H9 (cell line): ENCODE results near the gene TCERG1L. TPM values are rescaled to one million over a fixed set of nuclear protein-coding genes. Genes with fewer than 3 reads are reported as not detected.

Source experiments
- DNase-seq: peaks from one replicate; pipeline ENCODE4 v3.0.0-alpha.2; 2017
- H2AFZ ChIP-seq: one replicate; pipeline ENCODE4 v1.6.1; 2013; ENCODE audit warnings: mild to moderate bottlenecking, low read length, control low read depth, moderate library complexity
- H2AK5ac ChIP-seq: 2 replicates; pipeline ENCODE4 v1.6.1; 2013; ENCODE audit warnings: low read length, control low read depth, mixed read lengths; ENCODE audit not compliant: insufficient read length
- H2BK120ac ChIP-seq: one replicate; pipeline ENCODE4 v1.6.1; 2013; ENCODE audit warnings: low read depth, mild to moderate bottlenecking, low read length, control low read depth, inconsistent platforms; ENCODE audit not compliant: poor library complexity, severe bottlenecking
- H2BK12ac ChIP-seq: 2 replicates; pipeline ENCODE4 v1.6.1; 2013; ENCODE audit warnings: low read length, control low read depth, mixed read lengths, low read depth; ENCODE audit not compliant: insufficient read length
- H2BK15ac ChIP-seq: 2 replicates; pipeline ENCODE4 v1.6.1; 2013; ENCODE audit warnings: low read depth, low read length, control low read depth
- H2BK20ac ChIP-seq: one replicate; pipeline ENCODE4 v1.6.1; 2013; ENCODE audit warnings: low read depth, mild to moderate bottlenecking, low read length, control low read depth, inconsistent platforms; ENCODE audit not compliant: poor library complexity, severe bottlenecking
- H2BK5ac ChIP-seq: 2 replicates; pipeline ENCODE4 v1.6.1; 2013; ENCODE audit warnings: low read length, control low read depth, mixed read lengths; ENCODE audit not compliant: insufficient read length
- H3K14ac ChIP-seq: 2 replicates; pipeline ENCODE4 v1.6.1; 2013; ENCODE audit warnings: low read length, control low read depth; ENCODE audit not compliant: insufficient read depth
- H3K18ac ChIP-seq: 2 replicates; pipeline ENCODE4 v1.6.1; 2013; ENCODE audit warnings: low read depth, mild to moderate bottlenecking, mixed read lengths, low read length, control low read depth; ENCODE audit not compliant: insufficient read length
- H3K23ac ChIP-seq: 2 replicates; pipeline ENCODE4 v1.6.1; 2013; ENCODE audit warnings: low read length, control low read depth, mixed read lengths, low read depth; ENCODE audit not compliant: insufficient read length
- H3K23me2 ChIP-seq: 2 replicates; pipeline ENCODE4 v1.6.1; 2013; ENCODE audit warnings: low read depth, mild to moderate bottlenecking, mixed read lengths, low read length, control low read depth; ENCODE audit not compliant: insufficient read length, poor library complexity, severe bottlenecking
- H3K27ac ChIP-seq: 2 replicates; pipeline ENCODE4 v1.5.1; 2013; ENCODE audit warnings: low read length, control low read depth, mixed read lengths, low read depth; ENCODE audit not compliant: insufficient read length
- H3K27me3 ChIP-seq: 2 replicates; pipeline ENCODE4 v1.6.1; 2013; ENCODE audit warnings: low read length, control low read depth, inconsistent platforms; ENCODE audit not compliant: insufficient read depth
- H3K4ac ChIP-seq: 2 replicates; pipeline ENCODE4 v1.6.1; 2013; ENCODE audit warnings: low read depth, mild to moderate bottlenecking, control low read depth, inconsistent platforms, low read length, moderate library complexity
- H3K4me1 ChIP-seq: 2 replicates; pipeline ENCODE4 v1.6.1; 2013; ENCODE audit warnings: low read length, control low read depth, inconsistent platforms; ENCODE audit not compliant: insufficient read depth
- H3K4me2 ChIP-seq: 2 replicates; pipeline ENCODE4 v1.6.1; 2013; ENCODE audit warnings: low read length, control low read depth, mixed read lengths; ENCODE audit not compliant: insufficient read length, insufficient read depth
- H3K56ac ChIP-seq: 2 replicates; pipeline ENCODE4 v1.6.1; 2013; ENCODE audit warnings: low read depth, mild to moderate bottlenecking, mixed read lengths, low read length, control low read depth; ENCODE audit not compliant: insufficient read length
- H3K79me1 ChIP-seq: 2 replicates; pipeline ENCODE4 v1.6.1; 2013; ENCODE audit warnings: low read depth, mild to moderate bottlenecking, moderate library complexity, low read length, control low read depth, inconsistent platforms; ENCODE audit not compliant: insufficient read depth, poor library complexity, severe bottlenecking
- H3K79me2 ChIP-seq: 2 replicates; pipeline ENCODE4 v1.6.1; 2013; ENCODE audit warnings: low read length, control low read depth, inconsistent platforms; ENCODE audit not compliant: insufficient read depth
- H3K9ac ChIP-seq: 2 replicates; pipeline ENCODE4 v1.6.1; 2013; ENCODE audit warnings: low read length, control low read depth, mixed read lengths; ENCODE audit not compliant: insufficient read length; ENCODE audit errors: extremely low read depth
- H3K9me3 ChIP-seq: one replicate; pipeline ENCODE4 v1.6.1; 2013; ENCODE audit warnings: low read depth, low read length, inconsistent platforms; ENCODE audit not compliant: control insufficient read depth
- H3T11ph ChIP-seq: one replicate; pipeline ENCODE4 v1.6.1; 2013; ENCODE audit warnings: mild to moderate bottlenecking, low read length, control low read depth, inconsistent platforms
- H4K20me1 ChIP-seq: one replicate; pipeline ENCODE4 v1.6.1; 2013; ENCODE audit not compliant: control insufficient read depth, insufficient read length, insufficient read depth
- H4K5ac ChIP-seq: 2 replicates; pipeline ENCODE4 v1.6.1; 2013; ENCODE audit warnings: low read depth, mild to moderate bottlenecking, mixed read lengths, low read length, control low read depth; ENCODE audit not compliant: insufficient read length
- H4K8ac ChIP-seq: replicated peaks from 2 replicates; pipeline ENCODE4 v1.6.1; 2013; ENCODE audit warnings: low read length, control low read depth, mixed read lengths, low read depth; ENCODE audit not compliant: insufficient read length
- H4K91ac ChIP-seq: 2 replicates; pipeline ENCODE4 v1.6.1; 2013; ENCODE audit warnings: low read depth, mild to moderate bottlenecking, moderate library complexity, mixed read lengths, low read length, control low read depth; ENCODE audit not compliant: insufficient read length
- H3K27ac Mint-ChIP-seq, 3 experiments: 2 replicates in 2 of 3; 3 replicates in 1 of 3; pipeline ENCODE4 v1.8.0; 2020 to 2021; ENCODE audit warnings: mixed read lengths in 3 of 3, mild to moderate bottlenecking in 1 of 3, moderate library complexity in 1 of 3
- H3K27me3 Mint-ChIP-seq: 2 replicates; pipeline ENCODE4 v1.8.0; 2021; ENCODE audit warnings: low read depth, mild to moderate bottlenecking, moderate library complexity, mixed read lengths
- H3K36me3 Mint-ChIP-seq, 3 experiments: 2 replicates in 2 of 3; 3 replicates in 1 of 3; pipeline ENCODE4 v1.8.0; 2020 to 2021; ENCODE audit warnings: low read depth in 3 of 3, mixed read lengths in 3 of 3; ENCODE audit not compliant: insufficient read depth in 1 of 3
- H3K4me1 Mint-ChIP-seq, 2 experiments: 2 replicates each; pipeline ENCODE4 v1.8.0; 2020; ENCODE audit warnings: mixed read lengths in 2 of 2
- H3K4me3 Mint-ChIP-seq, 2 experiments: 2 replicates in 1 of 2; 3 replicates in 1 of 2; pipeline ENCODE4 v1.8.0; 2020 to 2021; ENCODE audit warnings: mild to moderate bottlenecking in 2 of 2, mixed read lengths in 2 of 2, moderate library complexity in 1 of 2
- H3K9me3 Mint-ChIP-seq, 2 experiments: 2 replicates in 1 of 2; 3 replicates in 1 of 2; pipeline ENCODE4 v1.8.0; 2020; ENCODE audit warnings: mild to moderate bottlenecking in 2 of 2, mixed read lengths in 2 of 2, moderate library complexity in 1 of 2
- WGBS: extraction: QIAGEN DNeasy Blood & Tissue Kit; methylation state at CpG from one replicate; pipeline ENCODE4 v1.1.7; 2013; ENCODE audit warnings: missing lambda C conversion rate, low lambda C conversion rate, mixed read lengths; ENCODE audit not compliant: insufficient read length; ENCODE audit errors: extremely low coverage; 5-methylcytosine and 5-hydroxymethylcytosine counted together
- total RNA-seq: library from RNA; stranded (reverse); gene quantifications from 2 replicates; pipeline ENCODE4 v1.2.1, GENCODE V29; 2021
- TF ChIP-seq, protein P1 (sequence below): fragments of 200-600 bp; sonication (generic); conservative IDR thresholded peaks from 3 replicates; pipeline ENCODE4 v1.8.0; 2021; ENCODE audit warnings: antibody characterized with exemption, mild to moderate bottlenecking

Gene TCERG1L
- total RNA-seq, 1 experiment from 2014 or later, result 3.3 TPM

DNA sequence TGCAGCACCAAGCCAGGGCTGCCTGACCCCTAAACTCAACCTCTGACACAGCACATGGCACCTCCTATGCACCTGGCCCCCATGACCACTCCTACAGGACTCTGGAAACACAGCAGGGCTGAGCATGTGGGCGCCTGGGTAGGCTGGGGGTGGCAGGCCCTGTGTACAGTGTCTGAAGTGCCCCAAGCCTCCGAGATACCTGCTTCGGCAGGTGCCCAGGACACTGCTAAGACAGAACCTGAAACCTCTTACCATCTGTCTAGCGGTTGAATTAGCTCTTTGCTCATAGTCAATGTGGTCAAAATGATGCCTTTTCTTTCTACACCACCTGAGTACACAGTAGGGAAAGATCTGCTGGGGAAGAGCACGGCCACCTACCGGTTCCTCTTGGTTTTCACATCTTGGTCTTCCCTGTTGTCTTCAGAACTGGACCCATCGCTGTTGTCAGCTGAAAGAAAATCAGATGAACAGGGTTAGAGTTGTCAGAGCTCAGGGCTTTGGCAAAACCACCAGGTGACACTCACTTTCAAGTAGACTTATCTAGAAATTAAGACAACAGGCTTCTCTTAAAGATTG lies 177.4 kb downstream of the TCERG1L start:
- Histone ChIP-seq H3K4me1 (peaks cover 2% of the 10 kb centered on the region; the same call in 1 of the 2 replicates), H2BK12ac (no peak overlapping the region), H2BK120ac (no peak overlapping the region), H3K79me1 (no peaks in the 10 kb centered on the region), H3K56ac (no peak overlapping the region), H3K4me2 (no peak overlapping the region), H3K9me3 (no peaks in the 10 kb centered on the region), H3K18ac (no peak overlapping the region), H2AK5ac (no peak overlapping the region), H3K23ac (no peak overlapping the region), H4K91ac (no peak overlapping the region), H3K4ac (no peak overlapping the region), H3K14ac (no peak overlapping the region), H4K8ac (no peak overlapping the region), H3K23me2 (no peaks in the 10 kb centered on the region), H3K27ac (no peak overlapping the region), H2BK20ac (no peak overlapping the region), H2BK15ac (no peak overlapping the region), H2AFZ (no peak overlapping the region), H4K5ac (no peak overlapping the region), H3K79me2 (no peaks in the 10 kb centered on the region), H3K9ac (no peak overlapping the region), H2BK5ac (no peak overlapping the region), H4K20me1 (no peaks in the 10 kb centered on the region), H3K27me3 (no peaks in the 10 kb centered on the region), H3T11ph (no peak overlapping the region)
- no peak for DNase-seq
- Mint-ChIP-seq H3K4me1 (peaks cover 19 to 27% of the 10 kb centered on the region in 2 experiments), H3K9me3 (no peaks in the 10 kb centered on the region), H3K36me3 (peaks cover 0 to 3% (median 2%) of the 10 kb centered on the region in 3 experiments; a peak in 4 of 7 replicates), H3K4me3 (no peak overlapping the region), H3K27me3 (peaks cover 1% of the 10 kb centered on the region; the same call in 1 of the 2 replicates), H3K27ac (no peak overlapping the region)
- TF ChIP-seq, protein P1, sequence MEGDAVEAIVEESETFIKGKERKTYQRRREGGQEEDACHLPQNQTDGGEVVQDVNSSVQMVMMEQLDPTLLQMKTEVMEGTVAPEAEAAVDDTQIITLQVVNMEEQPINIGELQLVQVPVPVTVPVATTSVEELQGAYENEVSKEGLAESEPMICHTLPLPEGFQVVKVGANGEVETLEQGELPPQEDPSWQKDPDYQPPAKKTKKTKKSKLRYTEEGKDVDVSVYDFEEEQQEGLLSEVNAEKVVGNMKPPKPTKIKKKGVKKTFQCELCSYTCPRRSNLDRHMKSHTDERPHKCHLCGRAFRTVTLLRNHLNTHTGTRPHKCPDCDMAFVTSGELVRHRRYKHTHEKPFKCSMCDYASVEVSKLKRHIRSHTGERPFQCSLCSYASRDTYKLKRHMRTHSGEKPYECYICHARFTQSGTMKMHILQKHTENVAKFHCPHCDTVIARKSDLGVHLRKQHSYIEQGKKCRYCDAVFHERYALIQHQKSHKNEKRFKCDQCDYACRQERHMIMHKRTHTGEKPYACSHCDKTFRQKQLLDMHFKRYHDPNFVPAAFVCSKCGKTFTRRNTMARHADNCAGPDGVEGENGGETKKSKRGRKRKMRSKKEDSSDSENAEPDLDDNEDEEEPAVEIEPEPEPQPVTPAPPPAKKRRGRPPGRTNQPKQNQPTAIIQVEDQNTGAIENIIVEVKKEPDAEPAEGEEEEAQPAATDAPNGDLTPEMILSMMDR, result no peak
- no CpG with 5 or more reads among the region's 7 CpGs for WGBS
